Astrocyte (in vitro differentiated cells and primary cell): ENCODE results near the gene NUCKS1.

Experiments used
- EZH2 ChIP-seq: IDR thresholded peaks from 2 replicates; pipeline ENCODE4 v1.6.1; 2012; ENCODE audit warnings: mild to moderate bottlenecking, low read length, inconsistent platforms; ENCODE audit not compliant: insufficient read depth
- TF ChIP-seq, protein P1 (sequence below): IDR thresholded peaks from 2 replicates; pipeline ENCODE4 v1.5.1; 2011; ENCODE audit warnings: low read depth, mild to moderate bottlenecking, inconsistent platforms, low read length, moderate library complexity; ENCODE audit not compliant: insufficient read depth

DNA sequence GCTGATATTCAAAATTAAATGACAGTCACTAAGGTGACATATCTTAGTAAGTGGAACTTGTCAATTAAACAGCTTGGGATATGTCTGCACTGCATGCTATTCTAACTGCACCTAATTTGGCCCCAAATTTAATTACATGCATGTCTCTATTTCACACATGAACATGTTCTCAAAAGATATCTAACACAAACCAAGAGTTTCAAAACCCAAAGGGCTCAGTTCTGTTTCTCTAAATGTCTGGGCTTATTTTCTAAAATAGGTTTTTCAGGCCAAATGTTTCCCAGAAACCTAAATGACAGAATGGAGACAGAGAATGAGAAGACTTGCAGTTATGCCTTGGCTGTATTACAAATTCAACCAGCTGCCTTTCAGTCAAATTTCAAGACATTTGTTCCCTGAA is 14.0 kb upstream of the NUCKS1 start:
- TF ChIP-seq, protein P1, sequence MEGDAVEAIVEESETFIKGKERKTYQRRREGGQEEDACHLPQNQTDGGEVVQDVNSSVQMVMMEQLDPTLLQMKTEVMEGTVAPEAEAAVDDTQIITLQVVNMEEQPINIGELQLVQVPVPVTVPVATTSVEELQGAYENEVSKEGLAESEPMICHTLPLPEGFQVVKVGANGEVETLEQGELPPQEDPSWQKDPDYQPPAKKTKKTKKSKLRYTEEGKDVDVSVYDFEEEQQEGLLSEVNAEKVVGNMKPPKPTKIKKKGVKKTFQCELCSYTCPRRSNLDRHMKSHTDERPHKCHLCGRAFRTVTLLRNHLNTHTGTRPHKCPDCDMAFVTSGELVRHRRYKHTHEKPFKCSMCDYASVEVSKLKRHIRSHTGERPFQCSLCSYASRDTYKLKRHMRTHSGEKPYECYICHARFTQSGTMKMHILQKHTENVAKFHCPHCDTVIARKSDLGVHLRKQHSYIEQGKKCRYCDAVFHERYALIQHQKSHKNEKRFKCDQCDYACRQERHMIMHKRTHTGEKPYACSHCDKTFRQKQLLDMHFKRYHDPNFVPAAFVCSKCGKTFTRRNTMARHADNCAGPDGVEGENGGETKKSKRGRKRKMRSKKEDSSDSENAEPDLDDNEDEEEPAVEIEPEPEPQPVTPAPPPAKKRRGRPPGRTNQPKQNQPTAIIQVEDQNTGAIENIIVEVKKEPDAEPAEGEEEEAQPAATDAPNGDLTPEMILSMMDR = no peak
- no peak for TF ChIP-seq EZH2
